GM21528 (cell line): ENCODE measurements around the gene XPO1.
"Not testable (repeated sequence)": the region's sequence is repeated elsewhere in the genome, so short reads cannot be mapped to it uniquely, and the experiment has no call there.

Experiments
- ATAC-seq: cut with Tn5 transposase; IDR thresholded peaks from one replicate; pipeline ENCODE4 v1.9.1; 2021; ENCODE audit warnings: mild to moderate bottlenecking, moderate library complexity; ENCODE audit not compliant: unreplicated experiment, low FRiP score

Gene XPO1

GRCh38 chr2:61469424-61470121 is 68.6 kb downstream of the XPO1 start:
- ATAC-seq: no peak

GRCh38 chr2:61468231-61468630 is 69.9 kb downstream of the XPO1 start:
- not testable (repeated sequence) for ATAC-seq

GRCh38 chr2:61465045-61465444 is 73.1 kb downstream of the XPO1 start:
- ATAC-seq: no peak

- ATAC-seq: no peak
Observed at GRCh38 chr2:61463769-61464475, 74.2 kb downstream of the XPO1 start.

GRCh38 chr2:61461404-61461803 is 76.8 kb downstream of the XPO1 start:
- no peak for ATAC-seq

GRCh38 chr2:61460163-61460562 is 78.0 kb downstream of the XPO1 start:
- no peak for ATAC-seq

- no peak for ATAC-seq
Observed at GRCh38 chr2:61456746-61457420, 81.3 kb downstream of the XPO1 start.

GRCh38 chr2:61456070-61456745 is 81.9 kb downstream of the XPO1 start:
- no peak for ATAC-seq

- ATAC-seq: not testable (repeated sequence)
Observed at GRCh38 chr2:61454972-61455371, 83.2 kb downstream of the XPO1 start.

- ATAC-seq: no peak
Observed at GRCh38 chr2:61454383-61454782, 83.8 kb downstream of the XPO1 start.

- ATAC-seq: no peak
Observed at GRCh38 chr2:61452392-61452791, 85.8 kb downstream of the XPO1 start.

- ATAC-seq: no peak
Observed at GRCh38 chr2:61451178-61451577, 87.0 kb downstream of the XPO1 start.

GRCh38 chr2:61450144-61450543 is 88.0 kb downstream of the XPO1 start:
- no peak for ATAC-seq

GRCh38 chr2:61448229-61448628 is 89.9 kb downstream of the XPO1 start:
- no peak for ATAC-seq

- ATAC-seq: not testable (repeated sequence)
Observed at GRCh38 chr2:61446971-61447370, 91.2 kb downstream of the XPO1 start.

- ATAC-seq: peak; percentile 64
Observed at GRCh38 chr2:61443342-61444041, 94.7 kb downstream of the XPO1 start.

GRCh38 chr2:61439241-61440002 is 98.7 kb downstream of the XPO1 start:
- ATAC-seq: no peak

GRCh38 chr2:61438670-61439069 is 99.5 kb downstream of the XPO1 start:
- no peak for ATAC-seq

- ATAC-seq: no peak
Observed at GRCh38 chr2:61437170-61437569, 101.0 kb downstream of the XPO1 start.

GRCh38 chr2:61436092-61436491 is 102.1 kb downstream of the XPO1 start:
- no peak for ATAC-seq
